Measurements from ENCODE around the gene DCUN1D2.

DCUN1D2 gene

GRCh38 chr13:113422807-113423519 is 67.5 kb downstream of the DCUN1D2 start:
- DNase-seq, result no peak

GRCh38 chr13:113421673-113422270 is 68.7 kb downstream of the DCUN1D2 start:
- DNase-seq, result no peak

GRCh38 chr13:113420833-113421600 is 69.5 kb downstream of the DCUN1D2 start:
- no peak for DNase-seq

GRCh38 chr13:113420232-113420631 is 70.3 kb downstream of the DCUN1D2 start:
- DNase-seq, result no peak

GRCh38 chr13:113419531-113420193 is 70.8 kb downstream of the DCUN1D2 start:
- DNase-seq, result no peak

GRCh38 chr13:113418722-113419049 is 71.8 kb downstream of the DCUN1D2 start:
- DNase-seq, result no peak

GRCh38 chr13:113417836-113418721 is 72.4 kb downstream of the DCUN1D2 start:
- DNase-seq, result no peak

GRCh38 chr13:113417008-113417751 is 73.3 kb downstream of the DCUN1D2 start:
- DNase-seq, result no peak

GRCh38 chr13:113415825-113416224 is 74.7 kb downstream of the DCUN1D2 start:
- DNase-seq, result no peak

- DNase-seq, result no peak
These were observed 75.5 kb downstream of the DCUN1D2 start for GRCh38 chr13:113415032-113415431.

- DNase-seq, result no peak
These were observed 76.2 kb downstream of the DCUN1D2 start for GRCh38 chr13:113414335-113414734.

GRCh38 chr13:113413898-113414282 is 76.6 kb downstream of the DCUN1D2 start:
- DNase-seq, result no peak

- no peak for DNase-seq
These were observed 77.2 kb downstream of the DCUN1D2 start for GRCh38 chr13:113413178-113413897.

- no peak for DNase-seq
These were observed 78.1 kb downstream of the DCUN1D2 start for GRCh38 chr13:113412440-113412839.

- DNase-seq, result no peak
These were observed 79.1 kb downstream of the DCUN1D2 start for GRCh38 chr13:113411216-113412023.

GRCh38 chr13:113410472-113411201 is 79.9 kb downstream of the DCUN1D2 start:
- DNase-seq, result no peak

GRCh38 chr13:113408562-113408961 is 81.9 kb downstream of the DCUN1D2 start:
- DNase-seq, result no peak

GRCh38 chr13:113407531-113408393 is 82.7 kb downstream of the DCUN1D2 start:
- no peak for DNase-seq
